Measurements from ENCODE around the gene LRRK1.

DNA sequence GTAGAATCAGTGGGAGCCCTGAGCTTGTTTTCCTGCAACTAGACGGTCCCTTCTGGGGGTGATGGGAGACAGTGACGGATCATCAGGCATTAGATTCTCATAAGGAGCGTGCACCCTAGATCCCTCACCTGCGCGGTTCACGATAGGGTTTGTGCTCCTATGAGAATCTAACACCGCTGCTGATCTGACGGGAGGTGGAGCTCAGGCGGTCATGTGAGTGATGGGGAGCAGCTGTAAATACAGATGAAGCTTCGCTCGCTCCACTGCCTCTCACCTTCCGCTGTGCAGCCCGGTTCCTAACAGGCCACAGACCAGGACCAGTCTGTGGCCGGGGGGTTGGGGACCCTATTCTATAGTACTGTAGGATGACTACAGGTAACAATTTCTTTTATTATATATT, 178.0 kb downstream of the LRRK1 start:
- TF ChIP-seq, protein P1, sequence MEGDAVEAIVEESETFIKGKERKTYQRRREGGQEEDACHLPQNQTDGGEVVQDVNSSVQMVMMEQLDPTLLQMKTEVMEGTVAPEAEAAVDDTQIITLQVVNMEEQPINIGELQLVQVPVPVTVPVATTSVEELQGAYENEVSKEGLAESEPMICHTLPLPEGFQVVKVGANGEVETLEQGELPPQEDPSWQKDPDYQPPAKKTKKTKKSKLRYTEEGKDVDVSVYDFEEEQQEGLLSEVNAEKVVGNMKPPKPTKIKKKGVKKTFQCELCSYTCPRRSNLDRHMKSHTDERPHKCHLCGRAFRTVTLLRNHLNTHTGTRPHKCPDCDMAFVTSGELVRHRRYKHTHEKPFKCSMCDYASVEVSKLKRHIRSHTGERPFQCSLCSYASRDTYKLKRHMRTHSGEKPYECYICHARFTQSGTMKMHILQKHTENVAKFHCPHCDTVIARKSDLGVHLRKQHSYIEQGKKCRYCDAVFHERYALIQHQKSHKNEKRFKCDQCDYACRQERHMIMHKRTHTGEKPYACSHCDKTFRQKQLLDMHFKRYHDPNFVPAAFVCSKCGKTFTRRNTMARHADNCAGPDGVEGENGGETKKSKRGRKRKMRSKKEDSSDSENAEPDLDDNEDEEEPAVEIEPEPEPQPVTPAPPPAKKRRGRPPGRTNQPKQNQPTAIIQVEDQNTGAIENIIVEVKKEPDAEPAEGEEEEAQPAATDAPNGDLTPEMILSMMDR (conservative IDR thresholded peaks at IDR 0.05; ENCODE audit: low read depth in 2 of 2): no peak
- TF ChIP-seq STAT1 (IDR thresholded peaks at IDR 0.05; ENCODE audit: unreplicated experiment) (no peak), EZH2 (IDR thresholded peaks at IDR 0.05; ENCODE audit: low read depth, unreplicated experiment) (no peak), EZH2phosphoT487 (IDR thresholded peaks at IDR 0.05; ENCODE audit: unreplicated experiment) (no peak), POLR2AphosphoS5 (IDR thresholded peaks at IDR 0.05; ENCODE audit: low read depth) (no peak), ZNF114 (CRISPR knock-in tag; IDR thresholded peaks at IDR 0.05) (no peak), NANOG (IDR thresholded peaks at IDR 0.05; ENCODE audit: borderline replicate concordance) (no peak), JUNB (IDR thresholded peaks at IDR 0.05; ENCODE audit: unreplicated experiment) (no peak), ZNF331 (CRISPR knock-in tag; IDR thresholded peaks at IDR 0.05; ENCODE audit: low read depth) (no peak), CREB1 (CRISPR knock-in tag; IDR thresholded peaks at IDR 0.05; ENCODE audit: low read depth) (no peak)
- TF ChIP-seq, protein P2, sequence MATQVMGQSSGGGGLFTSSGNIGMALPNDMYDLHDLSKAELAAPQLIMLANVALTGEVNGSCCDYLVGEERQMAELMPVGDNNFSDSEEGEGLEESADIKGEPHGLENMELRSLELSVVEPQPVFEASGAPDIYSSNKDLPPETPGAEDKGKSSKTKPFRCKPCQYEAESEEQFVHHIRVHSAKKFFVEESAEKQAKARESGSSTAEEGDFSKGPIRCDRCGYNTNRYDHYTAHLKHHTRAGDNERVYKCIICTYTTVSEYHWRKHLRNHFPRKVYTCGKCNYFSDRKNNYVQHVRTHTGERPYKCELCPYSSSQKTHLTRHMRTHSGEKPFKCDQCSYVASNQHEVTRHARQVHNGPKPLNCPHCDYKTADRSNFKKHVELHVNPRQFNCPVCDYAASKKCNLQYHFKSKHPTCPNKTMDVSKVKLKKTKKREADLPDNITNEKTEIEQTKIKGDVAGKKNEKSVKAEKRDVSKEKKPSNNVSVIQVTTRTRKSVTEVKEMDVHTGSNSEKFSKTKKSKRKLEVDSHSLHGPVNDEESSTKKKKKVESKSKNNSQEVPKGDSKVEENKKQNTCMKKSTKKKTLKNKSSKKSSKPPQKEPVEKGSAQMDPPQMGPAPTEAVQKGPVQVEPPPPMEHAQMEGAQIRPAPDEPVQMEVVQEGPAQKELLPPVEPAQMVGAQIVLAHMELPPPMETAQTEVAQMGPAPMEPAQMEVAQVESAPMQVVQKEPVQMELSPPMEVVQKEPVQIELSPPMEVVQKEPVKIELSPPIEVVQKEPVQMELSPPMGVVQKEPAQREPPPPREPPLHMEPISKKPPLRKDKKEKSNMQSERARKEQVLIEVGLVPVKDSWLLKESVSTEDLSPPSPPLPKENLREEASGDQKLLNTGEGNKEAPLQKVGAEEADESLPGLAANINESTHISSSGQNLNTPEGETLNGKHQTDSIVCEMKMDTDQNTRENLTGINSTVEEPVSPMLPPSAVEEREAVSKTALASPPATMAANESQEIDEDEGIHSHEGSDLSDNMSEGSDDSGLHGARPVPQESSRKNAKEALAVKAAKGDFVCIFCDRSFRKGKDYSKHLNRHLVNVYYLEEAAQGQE (IDR thresholded peaks at IDR 0.05; ENCODE audit: unreplicated experiment): no peak
- TF ChIP-seq, protein P3, sequence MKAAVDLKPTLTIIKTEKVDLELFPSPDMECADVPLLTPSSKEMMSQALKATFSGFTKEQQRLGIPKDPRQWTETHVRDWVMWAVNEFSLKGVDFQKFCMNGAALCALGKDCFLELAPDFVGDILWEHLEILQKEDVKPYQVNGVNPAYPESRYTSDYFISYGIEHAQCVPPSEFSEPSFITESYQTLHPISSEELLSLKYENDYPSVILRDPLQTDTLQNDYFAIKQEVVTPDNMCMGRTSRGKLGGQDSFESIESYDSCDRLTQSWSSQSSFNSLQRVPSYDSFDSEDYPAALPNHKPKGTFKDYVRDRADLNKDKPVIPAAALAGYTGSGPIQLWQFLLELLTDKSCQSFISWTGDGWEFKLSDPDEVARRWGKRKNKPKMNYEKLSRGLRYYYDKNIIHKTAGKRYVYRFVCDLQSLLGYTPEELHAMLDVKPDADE (IDR thresholded peaks at IDR 0.05): no peak
- TF ChIP-seq, protein P4, sequence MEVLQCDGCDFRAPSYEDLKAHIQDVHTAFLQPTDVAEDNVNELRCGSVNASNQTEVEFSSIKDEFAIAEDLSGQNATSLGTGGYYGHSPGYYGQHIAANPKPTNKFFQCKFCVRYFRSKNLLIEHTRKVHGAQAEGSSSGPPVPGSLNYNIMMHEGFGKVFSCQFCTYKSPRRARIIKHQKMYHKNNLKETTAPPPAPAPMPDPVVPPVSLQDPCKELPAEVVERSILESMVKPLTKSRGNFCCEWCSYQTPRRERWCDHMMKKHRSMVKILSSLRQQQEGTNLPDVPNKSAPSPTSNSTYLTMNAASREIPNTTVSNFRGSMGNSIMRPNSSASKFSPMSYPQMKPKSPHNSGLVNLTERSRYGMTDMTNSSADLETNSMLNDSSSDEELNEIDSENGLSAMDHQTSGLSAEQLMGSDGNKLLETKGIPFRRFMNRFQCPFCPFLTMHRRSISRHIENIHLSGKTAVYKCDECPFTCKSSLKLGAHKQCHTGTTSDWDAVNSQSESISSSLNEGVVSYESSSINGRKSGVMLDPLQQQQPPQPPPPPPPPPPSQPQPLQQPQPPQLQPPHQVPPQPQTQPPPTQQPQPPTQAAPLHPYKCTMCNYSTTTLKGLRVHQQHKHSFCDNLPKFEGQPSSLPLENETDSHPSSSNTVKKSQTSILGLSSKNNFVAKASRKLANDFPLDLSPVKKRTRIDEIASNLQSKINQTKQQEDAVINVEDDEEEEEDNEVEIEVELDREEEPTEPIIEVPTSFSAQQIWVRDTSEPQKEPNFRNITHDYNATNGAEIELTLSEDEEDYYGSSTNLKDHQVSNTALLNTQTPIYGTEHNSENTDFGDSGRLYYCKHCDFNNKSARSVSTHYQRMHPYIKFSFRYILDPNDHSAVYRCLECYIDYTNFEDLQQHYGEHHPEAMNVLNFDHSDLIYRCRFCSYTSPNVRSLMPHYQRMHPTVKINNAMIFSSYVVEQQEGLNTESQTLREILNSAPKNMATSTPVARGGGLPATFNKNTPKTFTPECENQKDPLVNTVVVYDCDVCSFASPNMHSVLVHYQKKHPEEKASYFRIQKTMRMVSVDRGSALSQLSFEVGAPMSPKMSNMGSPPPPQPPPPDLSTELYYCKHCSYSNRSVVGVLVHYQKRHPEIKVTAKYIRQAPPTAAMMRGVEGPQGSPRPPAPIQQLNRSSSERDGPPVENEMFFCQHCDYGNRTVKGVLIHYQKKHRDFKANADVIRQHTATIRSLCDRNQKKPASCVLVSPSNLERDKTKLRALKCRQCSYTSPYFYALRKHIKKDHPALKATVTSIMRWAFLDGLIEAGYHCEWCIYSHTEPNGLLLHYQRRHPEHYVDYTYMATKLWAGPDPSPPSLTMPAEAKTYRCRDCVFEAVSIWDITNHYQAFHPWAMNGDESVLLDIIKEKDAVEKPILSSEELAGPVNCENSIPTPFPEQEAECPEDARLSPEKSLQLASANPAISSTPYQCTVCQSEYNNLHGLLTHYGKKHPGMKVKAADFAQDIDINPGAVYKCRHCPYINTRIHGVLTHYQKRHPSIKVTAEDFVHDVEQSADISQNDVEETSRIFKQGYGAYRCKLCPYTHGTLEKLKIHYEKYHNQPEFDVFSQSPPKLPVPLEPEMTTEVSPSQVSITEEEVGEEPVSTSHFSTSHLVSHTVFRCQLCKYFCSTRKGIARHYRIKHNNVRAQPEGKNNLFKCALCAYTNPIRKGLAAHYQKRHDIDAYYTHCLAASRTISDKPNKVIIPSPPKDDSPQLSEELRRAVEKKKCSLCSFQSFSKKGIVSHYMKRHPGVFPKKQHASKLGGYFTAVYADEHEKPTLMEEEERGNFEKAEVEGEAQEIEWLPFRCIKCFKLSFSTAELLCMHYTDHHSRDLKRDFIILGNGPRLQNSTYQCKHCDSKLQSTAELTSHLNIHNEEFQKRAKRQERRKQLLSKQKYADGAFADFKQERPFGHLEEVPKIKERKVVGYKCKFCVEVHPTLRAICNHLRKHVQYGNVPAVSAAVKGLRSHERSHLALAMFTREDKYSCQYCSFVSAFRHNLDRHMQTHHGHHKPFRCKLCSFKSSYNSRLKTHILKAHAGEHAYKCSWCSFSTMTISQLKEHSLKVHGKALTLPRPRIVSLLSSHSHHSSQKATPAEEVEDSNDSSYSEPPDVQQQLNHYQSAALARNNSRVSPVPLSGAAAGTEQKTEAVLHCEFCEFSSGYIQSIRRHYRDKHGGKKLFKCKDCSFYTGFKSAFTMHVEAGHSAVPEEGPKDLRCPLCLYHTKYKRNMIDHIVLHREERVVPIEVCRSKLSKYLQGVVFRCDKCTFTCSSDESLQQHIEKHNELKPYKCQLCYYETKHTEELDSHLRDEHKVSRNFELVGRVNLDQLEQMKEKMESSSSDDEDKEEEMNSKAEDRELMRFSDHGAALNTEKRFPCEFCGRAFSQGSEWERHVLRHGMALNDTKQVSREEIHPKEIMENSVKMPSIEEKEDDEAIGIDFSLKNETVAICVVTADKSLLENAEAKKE (CRISPR knock-in tag; IDR thresholded peaks at IDR 0.05): no peak

Measured in GM23338 (cell line).